ENCODE measurements around the gene C1orf174. TPM values are rescaled to one million over a fixed set of nuclear protein-coding genes. Genes with fewer than 3 reads are reported as not detected.

The C1orf174 gene
- total RNA-seq: 10 to 100 TPM; 20.1 to 37.1 (median 31.4) TPM

- Histone ChIP-seq H3K4me1 (peaks cover 0 to 32% (median 2%) of the 10 kb centered on the region in 4 donors), H3K27ac (peak within 1 kb of the TSS; percentile 89 to 100 (median 98)), H3K36me3 (no peaks in the 10 kb centered on the region), H3K27me3 (no peaks in the 10 kb centered on the region), H3K4me3 (peak within 1 kb of the TSS; percentile 56 to 97 (median 88)), H3K9me3 (peaks cover 0 to 7% (median 2%) of the 10 kb centered on the region in 4 donors)
- peak in 1 of 6 experiments; percentile 1 for TF ChIP-seq CTCF (IDR thresholded peaks at IDR 0.05)
- TF ChIP-seq POLR2A (IDR thresholded peaks at IDR 0.05): peak; percentile 24 to 74
- DNase-seq: peak; percentile 94 to 98 (median 97)
Observed at GRCh38 chr1:3900150-3900968, at the start of gene C1orf174. TSS of gene C1orf174 (minus strand) at chr1:3900272. CDS start at chr1:3900186, 86 bp downstream.

GRCh38 chr1:3948344-3948743 lies 48.3 kb upstream of the C1orf174 start:
- Histone ChIP-seq H3K27me3 (no peaks in the 10 kb centered on the region), H3K4me3 (no peak overlapping the region), H3K4me1 (no peaks in the 10 kb centered on the region), H3K36me3 (no peaks in the 10 kb centered on the region), H3K27ac (no peak overlapping the region), H3K9me3 (no peaks in the 10 kb centered on the region)
- no peak for DNase-seq
- no peak for TF ChIP-seq CTCF (IDR thresholded peaks at IDR 0.05)
- no peak for TF ChIP-seq POLR2A (IDR thresholded peaks at IDR 0.05)

GRCh38 chr1:3945916-3946840 lies 46.1 kb upstream of the C1orf174 start:
- DNase-seq: no peak
- no peaks in the 10 kb centered on the region for H3K27me3 ChIP-seq
- no peak for TF ChIP-seq POLR2A (IDR thresholded peaks at IDR 0.05)
- no peak for TF ChIP-seq CTCF (IDR thresholded peaks at IDR 0.05)
- no peak overlapping the region for H3K4me3 ChIP-seq
- no peaks in the 10 kb centered on the region for H3K4me1 ChIP-seq
- no peak overlapping the region for H3K27ac ChIP-seq
- no peaks in the 10 kb centered on the region for H3K9me3 ChIP-seq
- no peaks in the 10 kb centered on the region for H3K36me3 ChIP-seq

- Histone ChIP-seq H3K27me3 (no peaks in the 10 kb centered on the region), H3K4me1 (no peaks in the 10 kb centered on the region), H3K4me3 (no peak overlapping the region), H3K9me3 (no peaks in the 10 kb centered on the region), H3K36me3 (no peaks in the 10 kb centered on the region), H3K27ac (no peak overlapping the region)
- TF ChIP-seq CTCF (IDR thresholded peaks at IDR 0.05) (no peak), POLR2A (IDR thresholded peaks at IDR 0.05) (no peak)
- DNase-seq: no peak
Observed at GRCh38 chr1:3945222-3945621, 45.1 kb upstream of the C1orf174 start.

GRCh38 chr1:3944578-3945125 lies 44.6 kb upstream of the C1orf174 start:
- Histone ChIP-seq H3K9me3 (no peaks in the 10 kb centered on the region), H3K27ac (no peak overlapping the region), H3K4me3 (no peak overlapping the region), H3K27me3 (no peaks in the 10 kb centered on the region), H3K4me1 (no peaks in the 10 kb centered on the region), H3K36me3 (no peaks in the 10 kb centered on the region)
- TF ChIP-seq CTCF (IDR thresholded peaks at IDR 0.05) (no peak), POLR2A (IDR thresholded peaks at IDR 0.05) (no peak)
- DNase-seq: no peak
